ENCODE results near the gene COL27A1. TPM values are rescaled to one million over a fixed set of nuclear protein-coding genes. Genes with fewer than 3 reads are reported as not detected.
A peak's percentile ranks its signal among the peaks of the same experiment; 100 is the strongest.

Gene COL27A1
- total RNA-seq, 1 donor from 2014 or later, result 4.3 TPM

- Histone ChIP-seq H3K9me3 (ENCODE audit: low read depth) (no peaks in the 10 kb centered on the region), H3K4me3 (no peak overlapping the region), H3F3A (ENCODE audit: low read depth) (no peaks in the 10 kb centered on the region), H3K4me2 (peak overlapping the region; percentile 8), H3K4me1 (peaks cover 10% of the 10 kb centered on the region), H3K79me2 (ENCODE audit: low read depth) (no peaks in the 10 kb centered on the region), H3K36me3 (no peaks in the 10 kb centered on the region), H3K27ac (no peak overlapping the region), H4K20me1 (ENCODE audit: low read depth) (no peaks in the 10 kb centered on the region), H3K27me3 (no peaks in the 10 kb centered on the region), H2AFZ (replicated peaks) (no peak overlapping the region), H3K9ac (no peak overlapping the region)
- TF ChIP-seq EZH2 (IDR thresholded peaks at IDR 0.05), result no peak
- TF ChIP-seq CTCF (IDR thresholded peaks at IDR 0.05), result no peak
- no peak for TF ChIP-seq EZH2phosphoT487 (IDR thresholded peaks at IDR 0.05)
- Mint-ChIP-seq H3K36me3 (peaks cover 16% of the 10 kb centered on the region), H3K9me3 (no peaks in the 10 kb centered on the region), H3K4me1 (peaks cover 22% of the 10 kb centered on the region), H3K4me3 (no peak overlapping the region), H3K27me3 (ENCODE audit: insufficient read depth, low read depth) (peaks cover 4% of the 10 kb centered on the region), H3K27ac (peak overlapping the region; percentile 91)
- peak; percentile 78 for DNase-seq (ENCODE audit: low spot score)
These were observed 193.7 kb downstream of the COL27A1 start for GRCh38 chr9:114348906-114349482.

- Histone ChIP-seq H2AFZ (replicated peaks) (no peak overlapping the region), H4K20me1 (ENCODE audit: low read depth) (no peaks in the 10 kb centered on the region), H3K9ac (no peak overlapping the region), H3K9me3 (ENCODE audit: low read depth) (no peaks in the 10 kb centered on the region), H3K27ac (no peak overlapping the region), H3K79me2 (ENCODE audit: low read depth) (no peaks in the 10 kb centered on the region), H3K27me3 (no peaks in the 10 kb centered on the region), H3K36me3 (no peaks in the 10 kb centered on the region), H3K4me3 (no peak overlapping the region), H3F3A (ENCODE audit: low read depth) (no peaks in the 10 kb centered on the region), H3K4me2 (no peak overlapping the region), H3K4me1 (peaks cover 10% of the 10 kb centered on the region)
- H3K9me3 Mint-ChIP-seq, result no peaks in the 10 kb centered on the region
- DNase-seq (ENCODE audit: low spot score), result no peak
- TF ChIP-seq CTCF (IDR thresholded peaks at IDR 0.05) (no peak), EZH2 (IDR thresholded peaks at IDR 0.05) (no peak), EZH2phosphoT487 (IDR thresholded peaks at IDR 0.05) (no peak)
- peak overlapping the region; percentile 9 for H3K4me3 Mint-ChIP-seq
- H3K27me3 Mint-ChIP-seq (ENCODE audit: insufficient read depth, low read depth), result peaks cover 4% of the 10 kb centered on the region
- peaks cover 16% of the 10 kb centered on the region for H3K36me3 Mint-ChIP-seq
- peaks cover 22% of the 10 kb centered on the region for H3K4me1 Mint-ChIP-seq
- no peak overlapping the region for H3K27ac Mint-ChIP-seq
These were observed 194.6 kb downstream of the COL27A1 start for GRCh38 chr9:114349713-114350480.

- Mint-ChIP-seq H3K4me1 (peaks cover 22% of the 10 kb centered on the region), H3K27ac (no peak overlapping the region), H3K27me3 (ENCODE audit: insufficient read depth, low read depth) (peaks cover 4% of the 10 kb centered on the region), H3K36me3 (peaks cover 16% of the 10 kb centered on the region), H3K9me3 (no peaks in the 10 kb centered on the region), H3K4me3 (no peak overlapping the region)
- Histone ChIP-seq H4K20me1 (ENCODE audit: low read depth) (no peaks in the 10 kb centered on the region), H3K4me2 (no peak overlapping the region), H3K9me3 (ENCODE audit: low read depth) (no peaks in the 10 kb centered on the region), H3K27me3 (no peaks in the 10 kb centered on the region), H3F3A (ENCODE audit: low read depth) (no peaks in the 10 kb centered on the region), H2AFZ (replicated peaks) (no peak overlapping the region), H3K4me1 (peaks cover 10% of the 10 kb centered on the region), H3K36me3 (no peaks in the 10 kb centered on the region), H3K27ac (no peak overlapping the region), H3K4me3 (no peak overlapping the region), H3K9ac (no peak overlapping the region), H3K79me2 (ENCODE audit: low read depth) (no peaks in the 10 kb centered on the region)
- TF ChIP-seq EZH2 (IDR thresholded peaks at IDR 0.05), result no peak
- no peak for TF ChIP-seq CTCF (IDR thresholded peaks at IDR 0.05)
- no peak for TF ChIP-seq EZH2phosphoT487 (IDR thresholded peaks at IDR 0.05)
- DNase-seq (ENCODE audit: low spot score), result no peak
These were observed 195.5 kb downstream of the COL27A1 start for GRCh38 chr9:114350636-114351401.
